Brain microvascular endothelial cell (primary cell): ENCODE measurements around the gene CARD14.

Experiments used
- DNase-seq: peaks from one replicate; pipeline ENCODE4 v3.0.0-alpha.2; 2020
- H3K27ac ChIP-seq: fragments of 250-450 bp; sonication (Bioruptor Pico); 2 replicates; pipeline ENCODE4 v1.5.1; 2020; ENCODE audit warnings: mild to moderate bottlenecking, moderate library complexity
- H3K27me3 ChIP-seq: fragments of 250-450 bp; sonication (Bioruptor Pico); replicated peaks from 2 replicates; pipeline ENCODE4 v1.5.1; 2020; ENCODE audit warnings: mild to moderate bottlenecking
- H3K36me3 ChIP-seq: fragments of 250-450 bp; sonication (Bioruptor Pico); replicated peaks from 2 replicates; pipeline ENCODE4 v1.5.1; 2020; ENCODE audit warnings: mild to moderate bottlenecking
- H3K4me3 ChIP-seq: 2 replicates; pipeline ENCODE4 v1.5.1; 2011; ENCODE audit warnings: low read depth, mild to moderate bottlenecking, control low read depth, low read length, moderate library complexity
- CTCF ChIP-seq: IDR thresholded peaks from 2 replicates; pipeline ENCODE4 v1.5.1; 2011; ENCODE audit warnings: low read depth, mild to moderate bottlenecking, moderate library complexity, low read length, control low read depth, inconsistent platforms; ENCODE audit errors: missing control alignments
- in situ Hi-C: cut with HindIII; loops from 2 replicates; pipeline ENCODE4 v1.10.0; 2017; ENCODE audit warnings: low sequenced_read_pairs, low pct_ligation_motif_present

CARD14 gene

DNA sequence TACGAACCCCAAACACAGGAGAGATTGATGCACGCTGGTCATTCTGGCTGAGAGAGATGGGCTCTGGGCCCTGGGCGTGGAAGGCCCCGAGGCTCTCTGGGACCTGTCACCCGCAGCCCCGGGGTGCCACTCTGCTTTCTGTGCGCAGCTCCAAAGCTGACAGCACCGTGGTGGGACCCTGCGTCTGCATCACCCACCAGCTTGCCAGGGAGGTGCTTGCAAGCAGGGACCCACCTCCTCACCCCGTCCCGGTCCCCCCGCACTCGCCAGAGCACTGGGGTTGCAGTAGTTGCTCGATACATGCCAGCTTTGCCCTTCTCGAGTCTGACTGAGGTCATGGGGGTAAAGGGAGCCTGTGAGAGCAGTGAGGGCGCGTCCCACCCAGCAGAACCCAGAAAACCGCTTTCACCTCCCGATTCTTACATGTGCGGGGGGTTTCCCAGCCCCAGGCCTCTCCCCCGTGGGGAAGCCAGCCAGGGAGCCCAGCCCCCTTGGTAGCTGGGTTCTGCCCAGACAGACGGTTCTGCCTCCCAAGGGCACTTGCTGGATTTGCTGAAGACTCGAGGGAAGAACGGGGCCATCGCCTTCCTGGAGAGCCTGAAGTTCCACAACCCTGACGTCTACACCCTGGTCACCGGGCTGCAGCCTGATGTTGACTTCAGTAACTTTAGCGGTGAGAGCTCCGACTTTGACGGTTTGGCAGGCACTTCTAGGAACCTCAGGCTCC, 12.5 kb downstream of the CARD14 start:
- no peak for TF ChIP-seq CTCF
- no peak overlapping the region for H3K27ac ChIP-seq
- H3K27me3 ChIP-seq, result peaks cover 4% of the 10 kb centered on the region
- no peaks in the 10 kb centered on the region for H3K36me3 ChIP-seq
- H3K4me3 ChIP-seq, result no peak overlapping the region
- in situ Hi-C loops, result no loop called here
- no peak for DNase-seq

DNA sequence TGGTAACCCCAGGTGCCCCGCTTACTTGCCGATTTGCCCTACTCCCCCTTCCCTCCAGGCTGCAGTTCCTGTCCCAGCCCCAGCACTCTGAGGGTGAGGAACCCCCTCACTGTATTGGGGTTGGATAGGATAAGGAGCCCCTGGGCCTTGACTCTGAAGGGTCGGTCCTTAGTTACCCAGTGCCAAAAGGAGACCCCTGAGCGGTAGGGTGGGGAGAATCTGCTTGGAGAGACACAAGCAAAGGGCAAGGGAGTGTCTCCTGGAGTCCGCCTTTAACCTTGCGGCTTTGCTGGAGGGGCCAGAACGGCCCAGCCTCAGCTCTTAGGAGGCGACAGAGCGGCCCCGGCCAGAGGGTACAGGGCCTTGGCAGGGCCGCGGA, 13.0 kb downstream of the CARD14 start:
- H3K4me3 ChIP-seq, result no peak overlapping the region
- in situ Hi-C loops, result no loop called here
- no peak for TF ChIP-seq CTCF
- no peak overlapping the region for H3K27ac ChIP-seq
- H3K36me3 ChIP-seq, result no peaks in the 10 kb centered on the region
- H3K27me3 ChIP-seq, result peaks cover 4% of the 10 kb centered on the region
- DNase-seq, result no peak

- peaks cover 4% of the 10 kb centered on the region for H3K27me3 ChIP-seq
- no peak for DNase-seq
- TF ChIP-seq CTCF, result no peak
- in situ Hi-C loops, result no loop called here
- no peaks in the 10 kb centered on the region for H3K36me3 ChIP-seq
- H3K27ac ChIP-seq, result no peak overlapping the region
- H3K4me3 ChIP-seq, result no peak overlapping the region
Observed at GRCh38 chr17:80183581-80184422, 14.0 kb downstream of the CARD14 start.

DNA sequence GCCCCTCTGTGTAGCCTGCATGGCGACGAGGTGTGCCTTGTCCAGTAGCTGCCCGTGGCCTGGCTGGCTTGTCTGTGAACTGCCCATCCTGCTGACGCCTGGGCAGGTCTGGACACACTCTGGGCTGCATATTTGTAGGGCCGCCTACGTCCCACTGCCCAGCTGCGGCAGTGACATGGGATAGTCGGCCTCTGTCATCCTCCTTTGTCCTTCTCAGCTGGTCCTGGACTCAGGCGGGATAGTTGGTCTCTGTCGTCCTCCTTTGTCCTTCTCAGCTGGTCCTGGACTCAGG, 14.5 kb downstream of the CARD14 start:
- Histone ChIP-seq H3K4me3 (no peak overlapping the region), H3K27me3 (peaks cover 4% of the 10 kb centered on the region), H3K27ac (no peak overlapping the region), H3K36me3 (no peaks in the 10 kb centered on the region)
- no peak for DNase-seq
- in situ Hi-C loops, result no loop called here
- TF ChIP-seq CTCF, result no peak

DNA sequence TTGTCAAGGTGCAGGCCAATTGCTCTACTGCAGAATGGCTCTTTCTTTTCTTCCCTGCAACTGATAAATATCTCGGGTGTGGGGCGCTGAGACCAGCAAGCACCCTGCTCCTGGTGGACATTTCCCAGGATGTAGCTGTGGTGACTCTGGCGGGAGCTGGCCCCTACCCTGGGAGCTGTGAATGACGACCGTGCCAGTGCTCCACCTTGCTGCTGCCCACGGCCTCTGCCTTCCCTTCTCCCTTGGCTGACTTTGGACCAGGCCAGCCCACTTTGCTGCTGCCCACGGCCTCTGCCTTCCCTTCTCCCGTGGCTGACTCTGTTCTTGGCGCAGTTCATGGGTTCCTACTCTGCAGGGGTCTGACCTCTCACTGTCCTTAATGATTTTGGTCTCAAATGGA, 16.1 kb downstream of the CARD14 start:
- Histone ChIP-seq H3K27me3 (no peaks in the 10 kb centered on the region), H3K4me3 (no peak overlapping the region), H3K36me3 (no peaks in the 10 kb centered on the region), H3K27ac (no peak overlapping the region)
- no peak for TF ChIP-seq CTCF
- no peak for DNase-seq
- in situ Hi-C loops, result no loop called here
